K562 (cell line): ENCODE data around the gene SNTG2. TPM values are rescaled to one million over a fixed set of nuclear protein-coding genes. Genes with fewer than 3 reads are reported as not detected.

Experiments
- ATAC-seq: fragments of 200-7000 bp; cut with Tn5 transposase; 3 replicates; pipeline ENCODE4 v1.9.1; 2020; ENCODE audit warnings: moderate library complexity
- BruUV-seq: library from RNA; stranded (reverse); fragments of 400-500 nt; replicated peaks from 2 replicates; lab custom pipeline; 2021; lab: Mats Ljungman, UMichigan
- CTCF ChIA-PET: fragments of 300-600 bp; formaldehyde crosslinking; extraction: SDS; loops from one replicate; lab custom pipeline; 2021; ENCODE audit warnings: low intra/inter-chr PET ratio; lab: Yijun Ruan, JAX
- POLR2A ChIA-PET: fragments of 300-600, 350-650 bp; sonication (Branson Sonifier 250); formaldehyde crosslinking; extraction: SDS; loops from one replicate; lab custom pipeline; 2021; ENCODE audit warnings: antibody characterized with exemption, inconsistent platforms; lab: Yijun Ruan, JAX
- DNase-seq, 4 experiments: peaks; one replicate each; pipeline versions ENCODE4 v3.0.0 to v3.0.0-alpha.2; 2011 to 2018; ENCODE audit warnings: low spot score in 3 of 4, mixed read lengths in 3 of 4; ENCODE audit errors: extremely low read depth in 1 of 4
- FAIRE-seq: peaks from 2 replicates; lab custom pipeline; 2011; peaks lifted over from hg19 to GRCh38; lab: Jason Lieb, UNC
- H2AFZ ChIP-seq: 2 replicates; pipeline ENCODE4 v1.6.0; 2011; ENCODE audit warnings: low read depth, low read length, control low read depth, inconsistent platforms
- H3K27ac ChIP-seq: fragments of 200-600 bp; 3 replicates; pipeline ENCODE4 v1.8.0; 2011; ENCODE audit warnings: low read depth, mild to moderate bottlenecking, control low read depth, inconsistent platforms, low read length, moderate library complexity, mixed read lengths; ENCODE audit errors: extremely low read depth
- H3K27me3 ChIP-seq, 2 experiments: fragments of 300-600 bp in 1 of 2; 2 replicates in 1 of 2; 3 replicates in 1 of 2; pipeline versions ENCODE4 v1.6.0 to v1.8.0; 2011; ENCODE audit warnings: inconsistent platforms in 2 of 2, low read length in 2 of 2, mild to moderate bottlenecking in 1 of 2, mixed read lengths in 1 of 2, moderate library complexity in 1 of 2; ENCODE audit not compliant: control insufficient read depth in 2 of 2, insufficient read depth in 2 of 2
- H3K36me3 ChIP-seq: fragments of 300-600 bp; 3 replicates; pipeline ENCODE4 v1.8.0; 2011; ENCODE audit warnings: mild to moderate bottlenecking, low read length, inconsistent platforms; ENCODE audit not compliant: control insufficient read depth, insufficient read depth
- H3K4me1 ChIP-seq, 2 experiments: fragments of 200-600 bp in 1 of 2; replicated peaks in 1 of 2; 2 replicates in 1 of 2; 3 replicates in 1 of 2; pipeline versions ENCODE4 v1.5.1 to v1.8.0; 2011; ENCODE audit warnings: inconsistent platforms in 2 of 2, low read length in 2 of 2, mild to moderate bottlenecking in 1 of 2, mixed read lengths in 1 of 2, moderate library complexity in 1 of 2; ENCODE audit not compliant: control insufficient read depth in 2 of 2, insufficient read depth in 2 of 2
- H3K4me2 ChIP-seq: 2 replicates; pipeline ENCODE4 v1.6.1; 2011; ENCODE audit warnings: low read length, control low read depth, inconsistent platforms, mixed read lengths; ENCODE audit not compliant: insufficient read depth
- H3K4me3 ChIP-seq: fragments of 200-600 bp; sonication (generic), shearing (Covaris generic); 2 replicates; pipeline ENCODE4 v1.5.1; 2016; ENCODE audit warnings: control low read depth, inconsistent platforms
- H3K79me2 ChIP-seq: fragments of 200-600 bp; 3 replicates; pipeline ENCODE4 v1.8.0; 2011; ENCODE audit warnings: low read length, inconsistent platforms; ENCODE audit not compliant: control insufficient read depth, insufficient read depth
- H3K9ac ChIP-seq, 2 experiments: 2 replicates each; pipeline versions ENCODE4 v1.6.0 to v1.6.1; 2011; ENCODE audit warnings: low read depth in 2 of 2, low read length in 2 of 2, control low read depth in 1 of 2, inconsistent platforms in 1 of 2, mild to moderate bottlenecking in 1 of 2, mixed read lengths in 1 of 2; ENCODE audit not compliant: insufficient read depth in 1 of 2
- H3K9me1 ChIP-seq: one replicate; pipeline ENCODE4 v1.6.0; 2011; ENCODE audit warnings: inconsistent platforms, mild to moderate bottlenecking, low read length, moderate library complexity; ENCODE audit not compliant: control insufficient read depth, insufficient read depth
- H3K9me3 ChIP-seq: replicated peaks from 2 replicates; pipeline ENCODE4 v1.5.1; 2011; ENCODE audit warnings: low read depth, low read length, inconsistent platforms; ENCODE audit not compliant: control insufficient read depth, insufficient read depth
- H4K20me1 ChIP-seq: replicated peaks from 2 replicates; pipeline ENCODE4 v1.6.1; 2011; ENCODE audit warnings: low read length, inconsistent platforms, mixed read lengths; ENCODE audit not compliant: control insufficient read depth, insufficient read depth
- BRF2 ChIP-seq: IDR thresholded peaks from 3 replicates; pipeline ENCODE4 v1.6.1; 2011; ENCODE audit warnings: borderline replicate concordance, mild to moderate bottlenecking; ENCODE audit not compliant: insufficient read length, insufficient read depth
- CGGBP1 ChIP-seq: fragments of 250-450 bp; sonication (Bioruptor Pico); IDR thresholded peaks from 2 replicates; pipeline ENCODE4 v1.9.0; 2021; ENCODE audit warnings: mild to moderate bottlenecking
- DMBX1 ChIP-seq: fragments of 250-450 bp; sonication (Bioruptor Pico); IDR thresholded peaks from 2 replicates; pipeline ENCODE4 v1.8.0; 2022; ENCODE audit warnings: inconsistent platforms, mild to moderate bottlenecking, moderate library complexity, borderline replicate concordance
- FOXK1 ChIP-seq: sonication (generic); formaldehyde crosslinking; IDR thresholded peaks from 2 replicates; pipeline ENCODE4 v1.8.0; 2022; ENCODE audit warnings: missing genetic modification reagents, mild to moderate bottlenecking, borderline replicate concordance
- FOXP4 ChIP-seq: sonication (generic); formaldehyde crosslinking; IDR thresholded peaks from 2 replicates; pipeline ENCODE4 v1.8.0; 2022; ENCODE audit warnings: mild to moderate bottlenecking, missing genetic modification reagents, borderline replicate concordance
- KLF13 ChIP-seq: fragments of 450-650 bp; IDR thresholded peaks from 2 replicates; pipeline ENCODE4 v1.6.1; 2016; ENCODE audit warnings: missing genetic modification characterization, low read depth, mild to moderate bottlenecking, missing compliant biosample characterization, moderate library complexity, borderline replicate concordance
- NONO ChIP-seq, 2 experiments: fragments of 200-400 bp in 1 of 2; fragments of 450-650 bp in 1 of 2; formaldehyde crosslinking in 1 of 2; IDR thresholded peaks; 2 replicates each; pipeline ENCODE4 v1.6.1; 2017; ENCODE audit warnings: low read depth in 2 of 2, mild to moderate bottlenecking in 2 of 2, moderate library complexity in 2 of 2, low read length in 1 of 2
- TEAD2 ChIP-seq: fragments of 450-650 bp; IDR thresholded peaks from 2 replicates; pipeline ENCODE4 v1.6.1; 2016; ENCODE audit warnings: missing genetic modification characterization, control low read depth, missing compliant biosample characterization
- ZNF175 ChIP-seq: fragments of 200-800 bp; sonication (Bioruptor generic); IDR thresholded peaks from 2 replicates; pipeline ENCODE4 v1.6.1; 2016; ENCODE audit warnings: low read depth, mild to moderate bottlenecking, missing genetic modification characterization, missing compliant biosample characterization
- ZNF23 ChIP-seq: fragments of 250-450 bp; sonication (Bioruptor Pico); IDR thresholded peaks from 2 replicates; pipeline ENCODE4 v1.4.0; 2020; ENCODE audit warnings: mild to moderate bottlenecking
- ZNF511 ChIP-seq: sonication (generic); formaldehyde crosslinking; IDR thresholded peaks from 2 replicates; pipeline ENCODE4 v1.8.0; 2022; ENCODE audit warnings: mild to moderate bottlenecking, missing genetic modification reagents
- WGBS: fragments of 100-300 bp; shearing (Covaris generic); methylation state at CpG from one replicate; pipeline ENCODE4 v1.1.6; 2016; ENCODE audit warnings: low coverage, mixed read lengths; ENCODE audit not compliant: insufficient coverage; ENCODE audit errors: missing lambda C conversion rate; 5-methylcytosine and 5-hydroxymethylcytosine counted together
- in situ Hi-C: fragments of 300-500 bp; cut with MboI; formaldehyde crosslinking; loops from 4 replicates; pipeline ENCODE4 v1.15.0; 2018; ENCODE audit warnings: inconsistent platforms, mixed read lengths
- intact Hi-C: fragments of 100-400 bp; cut with micrococcal nuclease; formaldehyde crosslinking; loops from 2 replicates; pipeline ENCODE4 v1.14.2; 2022
- polyA plus RNA-seq, 8 experiments: library from polyadenylated mRNA; depleted of rRNA in 4 of 8; stranded (reverse) in 5 of 8; unstranded in 3 of 8; fragments of >200 nt; fragmentation: Nextera tagmentation in 2 of 8; fragmentation: Illumina TruSeq in 1 of 8; extraction: Ambion mirVana in 2 of 8; extraction: Trizol in 1 of 8; gene quantifications; 2 replicates each; pipeline versions ENCODE4 v1.2.1 to v1.2.3, GENCODE V29; 2011 to 2014; ENCODE audit warnings: inconsistent platforms in 1 of 8, missing spikeins in 1 of 8
- total RNA-seq, 7 experiments: library from RNA; depleted of rRNA in 6 of 7; stranded (reverse); fragments of >200 nt in 6 of 7; fragmentation: Illumina TruSeq in 2 of 7; extraction: Trizol in 2 of 7; gene quantifications; 2 replicates each; pipeline versions ENCODE4 v1.2.1 to v1.2.3, GENCODE V29; 2011 to 2021; ENCODE audit warnings: low replicate concordance in 1 of 7

The SNTG2 gene
- total and polyA plus RNA-seq, 9 of the 15 experiments (the other 6 are each of a cell fraction or from before 2014, with no cell fraction given): not detected

GRCh38 chr2:938181-939005 is 12.3 kb upstream of the SNTG2 start (continued):
- TF ChIP-seq ZNF175 (no peak), ZNF511 (CRISPR knock-in tag) (no peak)

- Histone ChIP-seq H3K4me2 (no peak overlapping the region), H3K9ac (no peak overlapping the region), H3K79me2 (no peaks in the 10 kb centered on the region), H3K4me3 (no peak overlapping the region), H3K4me1 (no peaks in the 10 kb centered on the region), H3K9me3 (no peaks in the 10 kb centered on the region)
- no peak for ATAC-seq
- CTCF ChIA-PET: interaction anchor here (0.6 kb wide), 1 partner anchor 38 kb away, joined by 3 read pairs; no protein-coding TSS in a partner anchor
- DNase-seq: no peak
- BruUV-seq: no TSS peak
- TF ChIP-seq TEAD2 (tag) (no peak), FOXP4 (CRISPR knock-in tag) (no peak), ZNF23 (CRISPR knock-in tag) (no peak), FOXK1 (CRISPR knock-in tag) (no peak), DMBX1 (CRISPR knock-in tag) (no peak), CGGBP1 (CRISPR knock-in tag) (no peak), NONO (IDR thresholded peaks at IDR 0.05; ENCODE audit: low read depth in 2 of 2, low read length in 1 of 2) (no peak), BRF2 (no peak), KLF13 (tag) (no peak)
- TF ChIP-seq, all 486 proteins: peak for 0
- Histone ChIP-seq H3K9me1 (no peaks in the 10 kb centered on the region), H2AFZ (no peak overlapping the region), H3K27ac (no peak overlapping the region), H3K27me3 (peaks cover 0 to 17% of the 10 kb centered on the region in 2 experiments; a peak in 2 of 5 replicates), H3K36me3 (no peaks in the 10 kb centered on the region), H4K20me1 (no peaks in the 10 kb centered on the region)
- WGBS: 6% methylated on average over 8 of the region's 8 CpGs
- POLR2A ChIA-PET: interaction anchor here (0.6 kb wide), 1 partner anchor 620 kb away, joined by 3 read pairs; no protein-coding TSS in a partner anchor
- intact Hi-C loops: no loop called here
- no peak for FAIRE-seq
- in situ Hi-C loops: no loop called here
Measured at GRCh38 chr2:939936-940601, 10.6 kb upstream of the SNTG2 start.
